Measurements from ENCODE around the gene INKA2.

- TF ChIP-seq CTCF (conservative IDR thresholded peaks at IDR 0.05) = no peak
- TF ChIP-seq ZFX (IDR thresholded peaks at IDR 0.05) = no peak
These were observed 14.0 kb downstream of the INKA2 start for GRCh38 chr1:111725192-111725591.
